Body of pancreas (tissue), 4 donors: ENCODE measurements around the gene NQO2. TPM values are rescaled to one million over a fixed set of nuclear protein-coding genes. Genes with fewer than 3 reads are reported as not detected.

Experiments
- ATAC-seq: fragments of 150-250 bp; one replicate; pipeline ENCODE4 v1.9.1; 2016
- DNase-seq, 4 donors: peaks; one replicate each; pipeline ENCODE4 v3.0.0-alpha.2; 2019
- H3K27ac ChIP-seq, 4 donors: fragments of 200-600 bp; sonication (generic); 1 replicate in 3 of 4; 2 replicates in 1 of 4; pipeline versions ENCODE4 v1.5.1 to v1.6.1; 2016 to 2019; ENCODE audit warnings: mild to moderate bottlenecking in 1 of 4, mixed read lengths in 1 of 4, moderate library complexity in 1 of 4
- H3K27me3 ChIP-seq, 2 donors: fragments of 200-600 bp; sonication (generic); one replicate each; pipeline ENCODE4 v1.6.0; 2016; ENCODE audit warnings: mild to moderate bottlenecking in 1 of 2
- H3K36me3 ChIP-seq, 2 donors: fragments of 200-600 bp; sonication (generic); replicated peaks in 1 of 2; 2 replicates each; pipeline ENCODE4 v1.5.1; 2016; ENCODE audit warnings: low read depth in 2 of 2; ENCODE audit not compliant: insufficient read depth in 1 of 2
- H3K4me1 ChIP-seq: fragments of 200-600 bp; sonication (generic); one replicate; pipeline ENCODE4 v1.6.0; 2016
- H3K4me3 ChIP-seq, 2 donors: fragments of 200-600 bp; sonication (generic); 1 replicate in 1 of 2; 2 replicates in 1 of 2; pipeline ENCODE4 v1.5.1; 2016 to 2019
- H3K9me3 ChIP-seq, 3 donors: fragments of 200-600 bp; sonication (generic); 1 replicate in 2 of 3; 2 replicates in 1 of 3; pipeline ENCODE4 v1.5.1; 2016
- POLR2A ChIP-seq, 3 donors: fragments of 450-650 bp; IDR thresholded peaks; one replicate each; pipeline ENCODE4 v1.6.1; 2016; ENCODE audit warnings: antibody characterized with exemption in 3 of 3, mild to moderate bottlenecking in 2 of 3
- WGBS, 2 donors: methylation state at CpG; one replicate each; pipeline ENCODE4 v1.1.5; 2017; 5-methylcytosine and 5-hydroxymethylcytosine counted together
- intact Hi-C: fragments of 100-400 bp; cut with DNase I; formaldehyde crosslinking; loops from one replicate; pipeline ENCODE4 v1.15.1; 2023
- total RNA-seq, 2 donors: library from RNA; depleted of rRNA; stranded (reverse); fragments of >200 nt; gene quantifications; one replicate each; pipeline ENCODE4 v1.1.0, GENCODE V29; 2016
- TF ChIP-seq, protein P1 (sequence below), 7 experiments: fragments of 450-650 bp in 4 of 7; fragments of 200-600 bp in 3 of 7; sonication (generic) in 3 of 7; IDR thresholded peaks; one replicate each; pipeline ENCODE4 v1.5.1; 2016 to 2019; ENCODE audit warnings: antibody characterized with exemption in 7 of 7

NQO2 gene
- total RNA-seq, 2 donors from 2014 or later: 7.3 to 17.1 TPM

DNA sequence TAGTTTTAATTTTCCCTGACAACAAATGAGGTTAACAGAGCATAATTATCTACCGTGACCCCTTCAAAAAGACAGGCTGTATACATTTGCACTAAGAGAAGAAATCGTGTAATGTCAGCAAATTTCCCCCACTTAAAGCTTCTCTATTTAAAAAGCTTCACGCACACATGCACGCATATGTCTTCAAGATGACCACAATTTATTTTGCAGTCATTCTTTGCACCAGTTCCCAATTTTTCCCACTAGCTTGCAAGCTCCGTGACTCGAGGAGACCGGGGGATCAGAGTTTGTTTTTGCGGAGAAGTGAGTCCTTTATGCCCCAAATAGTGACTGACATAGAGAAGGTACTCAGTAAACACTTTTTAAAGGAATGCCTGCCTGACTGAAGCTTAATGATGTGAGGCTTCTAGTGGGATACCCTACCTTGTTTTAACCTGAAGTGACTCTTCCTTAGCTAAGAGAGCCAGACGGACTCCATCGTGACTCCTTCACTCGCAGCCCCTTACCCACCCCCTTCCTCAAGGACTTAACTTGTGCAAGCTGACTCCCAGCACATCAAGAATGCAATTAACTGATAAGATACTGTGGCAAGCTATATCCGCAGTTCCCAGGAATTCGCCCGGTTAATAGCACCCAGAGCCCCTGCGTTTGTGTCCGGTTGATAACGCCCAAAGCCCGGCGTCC lies 9.3 kb upstream of the NQO2 start:
- peak overlapping the region in 1 of 2 donors; percentile 51 for H3K4me3 ChIP-seq
- H3K27ac ChIP-seq: peak overlapping the region; percentile 92 to 96 (median 94)
- H3K9me3 ChIP-seq: no peaks in the 10 kb centered on the region
- intact Hi-C loops: no loop called here
- H3K27me3 ChIP-seq: no peaks in the 10 kb centered on the region
- H3K4me1 ChIP-seq: peaks cover 17% of the 10 kb centered on the region
- peak in 2 of 3 donors; percentile 15 to 29 for TF ChIP-seq POLR2A (IDR thresholded peaks at IDR 0.05)
- TF ChIP-seq, protein P1, sequence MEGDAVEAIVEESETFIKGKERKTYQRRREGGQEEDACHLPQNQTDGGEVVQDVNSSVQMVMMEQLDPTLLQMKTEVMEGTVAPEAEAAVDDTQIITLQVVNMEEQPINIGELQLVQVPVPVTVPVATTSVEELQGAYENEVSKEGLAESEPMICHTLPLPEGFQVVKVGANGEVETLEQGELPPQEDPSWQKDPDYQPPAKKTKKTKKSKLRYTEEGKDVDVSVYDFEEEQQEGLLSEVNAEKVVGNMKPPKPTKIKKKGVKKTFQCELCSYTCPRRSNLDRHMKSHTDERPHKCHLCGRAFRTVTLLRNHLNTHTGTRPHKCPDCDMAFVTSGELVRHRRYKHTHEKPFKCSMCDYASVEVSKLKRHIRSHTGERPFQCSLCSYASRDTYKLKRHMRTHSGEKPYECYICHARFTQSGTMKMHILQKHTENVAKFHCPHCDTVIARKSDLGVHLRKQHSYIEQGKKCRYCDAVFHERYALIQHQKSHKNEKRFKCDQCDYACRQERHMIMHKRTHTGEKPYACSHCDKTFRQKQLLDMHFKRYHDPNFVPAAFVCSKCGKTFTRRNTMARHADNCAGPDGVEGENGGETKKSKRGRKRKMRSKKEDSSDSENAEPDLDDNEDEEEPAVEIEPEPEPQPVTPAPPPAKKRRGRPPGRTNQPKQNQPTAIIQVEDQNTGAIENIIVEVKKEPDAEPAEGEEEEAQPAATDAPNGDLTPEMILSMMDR (IDR thresholded peaks at IDR 0.05): no peak
- H3K36me3 ChIP-seq: no peaks in the 10 kb centered on the region
- DNase-seq (peak; percentile 44 to 70 (median 50)), ATAC-seq (no peak)
- WGBS, 2 donors: 2 to 3% methylated on average over 19 of the region's 19 CpGs

DNA sequence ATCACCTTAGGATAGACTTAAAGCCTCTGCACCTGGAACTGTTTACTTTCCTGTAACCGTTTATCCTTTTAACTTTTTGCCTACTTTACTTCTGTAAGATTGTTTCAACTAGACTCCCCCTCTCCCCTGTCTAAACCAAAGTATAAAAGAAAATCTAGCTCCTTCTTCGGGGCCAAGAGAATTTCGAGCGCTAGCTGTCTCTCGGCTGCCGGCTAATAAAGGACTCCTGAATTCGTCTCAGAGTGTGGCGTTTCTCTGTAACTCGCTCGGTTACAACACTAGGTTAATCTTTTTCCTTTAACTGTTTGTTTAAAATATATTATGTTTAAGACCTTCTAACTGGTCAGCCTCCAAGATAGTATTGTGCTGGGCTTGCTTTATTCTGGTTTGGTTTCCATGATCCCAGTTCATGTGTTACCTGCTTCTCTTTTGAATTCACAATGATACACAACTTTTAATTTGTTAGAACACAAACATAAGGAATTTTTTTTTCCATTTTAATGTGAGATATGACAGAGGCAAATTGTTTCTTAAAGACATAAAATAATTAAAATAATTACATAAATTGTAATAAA lies 8.7 kb upstream of the NQO2 start:
- peak overlapping the region; percentile 92 to 96 (median 94) for H3K27ac ChIP-seq
- DNase-seq (peak in 1 of 4 donors; percentile 26), ATAC-seq (no peak)
- intact Hi-C loops: no loop called here
- peaks cover 17% of the 10 kb centered on the region for H3K4me1 ChIP-seq
- TF ChIP-seq, protein P1 (IDR thresholded peaks at IDR 0.05): no peak
- peak in 1 of 3 donors; percentile 11 for TF ChIP-seq POLR2A (IDR thresholded peaks at IDR 0.05)
- peak overlapping the region in 1 of 2 donors; percentile 51 for H3K4me3 ChIP-seq
- no peaks in the 10 kb centered on the region for H3K27me3 ChIP-seq
- no peaks in the 10 kb centered on the region for H3K9me3 ChIP-seq
- 2 to 8% methylated on average over 10 of the region's 10 CpGs for WGBS, 2 donors
- no peaks in the 10 kb centered on the region for H3K36me3 ChIP-seq

DNA sequence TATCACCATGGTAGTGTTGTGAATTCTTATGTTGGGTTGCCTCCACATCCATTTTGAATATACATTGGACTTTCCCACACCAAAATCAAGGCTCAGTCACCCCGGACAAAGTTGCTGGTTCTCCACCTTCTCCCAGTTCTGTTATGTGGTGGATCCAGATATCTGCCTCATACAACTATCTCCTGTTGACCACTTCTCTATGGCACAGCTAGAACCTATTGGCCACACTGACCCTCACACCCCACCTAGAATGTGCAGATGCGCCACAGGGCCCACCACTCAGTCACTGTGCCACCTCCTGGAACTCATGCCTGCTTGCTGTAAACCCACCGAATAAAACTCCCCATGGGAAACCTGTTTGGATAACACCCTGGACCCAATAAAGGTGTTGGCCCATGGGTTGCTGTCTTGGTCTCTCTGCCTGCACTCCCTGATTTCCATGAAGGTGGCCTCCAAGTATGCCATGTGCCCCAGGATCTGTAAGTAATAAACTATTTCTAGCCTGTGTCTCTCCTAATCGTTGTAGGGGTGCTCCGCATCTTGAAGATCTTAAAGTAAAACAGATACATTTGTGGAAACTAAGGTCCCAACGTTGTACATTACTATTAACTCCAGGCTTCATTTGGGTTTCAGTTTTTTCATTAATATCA lies 7.2 kb upstream of the NQO2 start:
- Histone ChIP-seq H3K27ac (no peak overlapping the region), H3K4me1 (peaks cover 10% of the 10 kb centered on the region), H3K9me3 (no peaks in the 10 kb centered on the region), H3K36me3 (no peaks in the 10 kb centered on the region), H3K4me3 (no peak overlapping the region), H3K27me3 (no peaks in the 10 kb centered on the region)
- no peak for DNase-seq
- no peak for TF ChIP-seq POLR2A (IDR thresholded peaks at IDR 0.05)
- TF ChIP-seq, protein P1 (IDR thresholded peaks at IDR 0.05): no peak
- no peak for ATAC-seq
- intact Hi-C loops: no loop called here
- WGBS, 2 donors: 86 to 89% methylated on average over 6 of the region's 6 CpGs

DNA sequence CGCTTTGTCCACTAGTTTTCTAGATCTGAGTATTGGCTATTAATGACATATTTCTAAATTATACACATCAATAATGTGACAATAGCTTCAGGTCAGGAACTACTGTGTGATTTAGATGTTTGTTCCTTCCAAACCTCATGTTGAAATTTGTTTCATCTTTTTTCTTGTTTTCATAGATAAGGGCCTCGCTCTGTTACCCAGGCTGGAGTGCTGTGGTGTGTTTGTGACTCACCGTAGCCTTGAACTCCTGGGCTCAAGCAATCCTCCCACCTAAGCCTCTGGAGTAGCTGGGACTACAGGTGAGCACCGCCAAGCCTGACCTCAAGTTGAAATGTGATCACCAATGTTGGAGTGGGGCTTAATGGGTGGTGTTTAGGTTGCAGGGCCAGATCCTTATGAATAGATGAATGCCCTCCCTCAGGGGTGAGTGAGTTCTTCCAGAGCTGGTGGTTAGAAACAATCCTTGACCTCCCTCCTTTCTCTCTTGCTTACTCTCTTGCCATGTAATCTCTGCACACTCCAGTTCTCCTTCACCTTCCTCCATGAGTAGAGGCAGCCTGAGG lies 5.9 kb upstream of the NQO2 start:
- Histone ChIP-seq H3K9me3 (no peaks in the 10 kb centered on the region), H3K4me1 (peaks cover 5% of the 10 kb centered on the region), H3K27ac (no peak overlapping the region), H3K27me3 (no peaks in the 10 kb centered on the region), H3K4me3 (no peak overlapping the region), H3K36me3 (no peaks in the 10 kb centered on the region)
- no peak for TF ChIP-seq POLR2A (IDR thresholded peaks at IDR 0.05)
- TF ChIP-seq, protein P1 (IDR thresholded peaks at IDR 0.05): no peak
- intact Hi-C loops: no loop called here
- ATAC-seq (no peak), DNase-seq (peak in 1 of 4 donors; percentile 37)
- WGBS, 2 donors: 86 to 90% methylated on average over 4 of the region's 4 CpGs
